COLO668 (cell line): Measurements from ENCODE around the gene STIM1.
"Not testable (repeated sequence)": the region's sequence is repeated elsewhere in the genome, so short reads cannot be mapped to it uniquely, and the experiment has no call there.

Experiments
- DNase-seq: peaks from one replicate; lab custom pipeline; 2025; ENCODE audit not compliant: unreplicated experiment; lab: John Stamatoyannopoulos, UW

The STIM1 gene

DNA sequence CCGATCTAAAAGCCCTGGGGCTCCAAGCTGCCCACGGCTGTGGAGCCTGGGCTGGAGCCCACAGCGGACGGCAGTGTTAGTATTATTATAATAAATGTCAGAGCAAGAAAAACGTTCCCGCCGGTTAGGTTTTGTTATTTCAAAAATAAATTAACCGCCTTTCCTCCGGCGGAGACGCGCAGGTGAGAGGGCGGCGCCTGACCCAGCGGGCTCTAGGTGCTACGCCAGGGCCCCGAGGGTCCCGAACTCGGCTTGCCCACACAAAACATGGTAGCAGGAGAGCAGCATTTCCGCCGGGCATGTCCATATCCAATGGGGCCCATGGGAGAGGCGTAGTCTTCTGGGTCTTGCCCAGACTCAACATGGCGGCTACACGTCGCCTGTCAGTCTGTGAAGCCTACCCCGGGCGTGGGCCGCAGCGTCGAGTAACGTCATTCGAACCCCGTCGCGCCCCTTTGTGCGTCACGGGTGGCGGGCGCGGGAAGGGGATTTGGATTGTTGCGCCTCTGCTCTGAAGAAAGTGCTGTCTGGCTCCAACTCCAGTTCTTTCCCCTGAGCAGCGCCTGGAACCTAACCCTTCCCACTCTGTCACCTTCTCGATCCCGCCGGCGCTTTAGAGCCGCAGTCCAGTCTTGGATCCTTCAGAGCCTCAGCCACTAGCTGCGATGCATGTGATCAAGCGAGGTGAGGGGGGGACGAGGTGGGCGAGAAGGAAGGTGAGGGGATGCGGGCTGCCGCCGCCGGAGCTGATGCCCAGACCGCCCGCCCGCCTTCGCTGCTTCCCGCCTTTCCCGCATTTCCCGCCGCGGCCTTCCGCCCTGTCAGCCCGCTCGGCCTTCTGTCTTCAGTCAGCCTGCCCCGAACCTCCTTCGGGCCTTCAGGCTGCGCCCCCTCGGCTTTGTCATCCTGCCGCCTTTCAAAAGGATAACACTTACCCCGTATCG is 239.2 kb downstream of the STIM1 start, which contains the start of gene RRM1:
RRM1 (plus strand) TSS at position 452 of the 944 bp plus-strand sequence; CDS start at position 666, 214 bp downstream.
- peak; percentile 97 for DNase-seq

DNA sequence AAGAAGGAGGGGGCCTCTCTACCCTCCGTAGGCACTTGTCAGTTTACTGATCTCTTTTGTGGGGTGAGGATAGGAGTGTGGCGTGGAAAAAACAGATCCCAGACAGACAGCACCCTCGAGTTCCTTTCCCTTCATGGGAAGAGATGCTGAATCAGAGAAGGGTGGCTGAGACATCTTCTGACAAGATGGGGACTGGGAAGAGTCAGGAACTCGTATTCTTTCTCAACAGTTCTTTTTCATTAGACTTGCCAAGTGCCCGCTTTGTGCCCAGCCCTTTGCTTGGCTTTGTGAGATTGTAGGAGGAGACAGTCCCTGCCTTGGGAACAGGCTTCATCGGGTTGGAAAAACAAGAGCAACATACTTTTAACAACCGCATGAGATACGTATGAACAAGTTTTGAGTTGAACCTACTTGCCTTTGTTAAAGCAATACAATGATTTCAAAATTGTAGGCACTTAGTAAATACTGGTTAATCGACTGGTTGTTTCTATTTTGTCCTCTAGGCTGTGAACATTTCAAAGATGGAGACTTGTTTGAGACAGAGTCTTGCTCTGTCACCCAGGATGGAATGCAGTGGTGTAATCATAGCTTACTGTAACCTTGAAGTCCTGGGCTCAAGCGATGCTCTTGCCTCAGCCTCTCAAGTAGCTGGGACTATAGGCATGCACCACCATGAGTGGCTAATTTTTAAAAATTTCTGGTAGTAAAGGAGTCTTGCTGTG is 240.2 kb downstream of the STIM1 start:
- DNase-seq, result no peak

DNA sequence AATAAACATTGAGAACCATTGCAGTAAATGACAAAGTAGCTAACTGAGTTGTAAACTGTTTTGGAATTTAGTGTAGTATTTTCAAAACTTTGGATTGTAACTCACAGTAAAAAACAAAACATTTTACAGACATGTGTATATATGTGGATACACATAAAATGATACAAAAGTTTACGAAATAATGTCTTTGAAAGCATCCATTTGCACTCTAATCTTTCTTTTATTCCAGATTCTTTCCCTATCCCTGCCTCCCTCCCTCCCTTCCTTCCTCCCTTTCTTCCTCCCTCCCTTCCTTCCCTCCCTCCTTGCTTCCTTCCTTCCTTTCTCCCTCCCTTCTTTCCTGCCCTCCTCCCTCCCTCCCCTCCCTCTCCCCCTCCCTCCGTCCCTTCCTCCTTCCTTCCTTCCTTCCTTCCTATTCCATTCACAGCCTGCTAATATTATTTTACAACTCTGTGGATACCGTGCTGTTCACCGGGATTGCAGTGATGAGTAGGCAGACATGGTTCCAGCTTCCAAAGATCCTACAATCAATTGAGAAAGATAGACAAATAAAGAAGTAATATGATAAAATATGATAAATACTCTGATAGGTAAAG is 242.7 kb downstream of the STIM1 start:
- DNase-seq, result no peak

DNA sequence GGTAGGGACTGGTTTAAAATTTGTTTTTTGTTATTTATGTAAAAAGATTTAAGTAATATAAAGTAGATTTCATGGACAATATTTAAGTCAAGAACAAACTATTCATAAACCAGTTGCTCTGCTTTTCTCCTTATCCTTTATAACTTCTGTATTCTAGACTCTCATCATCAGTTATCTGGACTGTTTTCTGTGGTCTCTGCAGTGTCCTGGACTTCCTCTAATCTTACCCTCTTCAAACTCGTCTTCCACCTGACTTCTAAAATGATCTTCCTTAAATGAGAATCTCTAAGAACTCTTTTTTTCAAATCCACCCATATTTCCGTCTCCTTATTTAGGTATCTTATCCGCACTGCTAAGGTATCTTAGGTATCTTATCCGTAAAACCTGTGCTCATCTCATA is 247.2 kb downstream of the STIM1 start:
- no peak for DNase-seq

DNA sequence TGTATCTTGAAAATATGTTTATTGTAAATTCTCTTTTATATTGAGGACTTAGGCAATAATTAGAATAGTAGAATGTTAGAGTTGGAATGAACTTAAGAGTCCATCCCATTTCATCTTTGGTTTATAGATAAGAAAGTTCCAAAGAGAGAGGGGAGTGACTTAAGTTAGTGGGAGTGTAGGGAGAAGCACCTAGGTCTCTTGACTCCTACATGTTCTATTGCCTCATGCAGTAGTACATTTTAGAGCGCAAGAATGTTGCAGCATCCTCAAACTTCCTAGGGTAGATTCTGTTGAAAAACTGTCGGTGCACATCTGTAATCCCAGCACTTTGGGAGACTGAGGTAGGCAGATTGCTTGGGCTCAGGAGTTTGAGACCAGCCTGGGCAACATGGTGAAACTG is 247.8 kb downstream of the STIM1 start:
- no peak for DNase-seq

DNA sequence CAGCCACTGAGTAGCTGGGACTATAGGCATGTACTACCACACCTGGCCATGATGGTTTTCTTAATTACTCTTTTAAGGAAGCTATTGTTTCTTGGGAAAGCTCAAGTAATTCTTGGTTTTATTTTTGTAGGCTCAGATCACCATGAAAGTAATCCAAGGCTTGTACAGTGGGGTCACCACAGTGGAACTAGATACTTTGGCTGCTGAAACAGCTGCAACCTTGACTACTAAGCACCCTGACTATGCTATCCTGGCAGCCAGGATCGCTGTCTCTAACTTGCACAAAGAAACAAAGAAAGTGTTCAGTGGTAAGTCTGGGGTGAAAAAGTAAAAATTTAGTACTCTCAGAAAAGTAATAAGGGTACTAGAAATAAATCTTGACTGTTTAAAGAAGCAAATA is 250.5 kb downstream of the STIM1 start:
- no peak for DNase-seq

DNA sequence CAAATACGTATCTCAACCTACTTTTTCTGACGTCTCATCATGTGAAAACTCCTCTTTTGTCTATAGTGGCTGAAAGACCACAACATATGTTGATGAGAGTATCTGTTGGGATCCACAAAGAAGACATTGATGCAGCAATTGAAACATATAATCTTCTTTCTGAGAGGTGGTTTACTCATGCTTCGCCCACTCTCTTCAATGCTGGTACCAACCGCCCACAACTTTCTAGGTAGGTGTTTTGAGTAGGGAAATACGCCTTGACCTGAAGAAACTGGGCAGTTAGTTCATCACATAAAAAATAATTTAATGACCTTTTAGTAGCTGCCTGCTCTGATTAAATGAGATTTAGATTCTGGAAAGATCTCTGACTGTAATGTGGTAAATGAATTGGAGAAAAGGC is 256.4 kb downstream of the STIM1 start:
- no peak for DNase-seq

DNA sequence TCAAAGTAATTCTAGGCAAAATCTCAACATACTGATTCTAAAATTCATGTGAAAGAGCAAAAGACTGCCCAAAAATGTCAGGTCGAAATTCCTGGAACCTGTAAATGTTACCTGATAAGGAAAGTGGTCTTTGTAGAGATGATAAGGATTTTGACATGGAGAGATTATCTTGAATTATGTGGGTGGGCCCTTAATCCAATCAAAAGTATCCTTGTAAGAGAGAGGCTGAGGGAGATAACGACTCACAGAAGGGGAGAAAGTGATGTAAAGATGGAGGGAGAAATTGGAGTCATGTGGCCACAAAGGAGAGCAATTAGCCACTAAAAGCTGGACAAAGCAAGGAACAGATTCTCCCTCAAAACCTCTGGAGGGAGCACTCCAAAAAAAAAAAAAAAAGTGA is 259.7 kb downstream of the STIM1 start:
- DNase-seq, result no peak

DNA sequence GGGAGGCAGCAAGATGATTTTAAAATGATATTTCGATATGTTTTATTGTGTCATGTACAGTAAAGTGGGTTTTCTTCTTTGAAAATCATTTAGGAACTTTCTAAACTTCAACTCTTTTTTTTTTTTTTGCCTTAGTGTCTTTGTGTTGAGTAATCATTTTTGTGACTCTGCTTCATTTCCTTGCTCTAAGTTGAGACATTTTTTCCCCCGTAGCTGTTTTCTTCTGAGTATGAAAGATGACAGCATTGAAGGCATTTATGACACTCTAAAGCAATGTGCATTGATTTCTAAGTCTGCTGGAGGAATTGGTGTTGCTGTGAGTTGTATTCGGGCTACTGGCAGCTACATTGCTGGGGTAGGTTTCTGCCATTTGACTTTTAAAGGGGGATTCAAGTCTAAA is 262.6 kb downstream of the STIM1 start:
- no peak for DNase-seq

DNA sequence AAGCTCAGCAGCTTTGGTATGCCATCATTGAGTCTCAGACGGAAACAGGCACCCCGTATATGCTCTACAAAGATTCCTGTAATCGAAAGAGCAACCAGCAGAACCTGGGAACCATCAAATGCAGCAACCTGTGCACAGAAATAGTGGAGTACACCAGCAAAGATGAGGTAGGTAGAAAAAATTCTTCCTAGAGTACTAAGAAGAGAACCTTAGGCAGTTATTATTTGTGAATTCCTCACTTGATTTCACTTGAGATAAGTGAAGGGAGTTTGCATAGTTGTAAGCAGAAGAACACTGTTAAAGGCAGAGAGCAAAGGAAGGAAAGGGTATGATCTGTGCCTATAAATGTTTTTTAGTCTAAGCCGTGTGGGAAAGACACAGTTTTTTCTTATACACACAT is 267.8 kb downstream of the STIM1 start:
- DNase-seq, result no peak

DNA sequence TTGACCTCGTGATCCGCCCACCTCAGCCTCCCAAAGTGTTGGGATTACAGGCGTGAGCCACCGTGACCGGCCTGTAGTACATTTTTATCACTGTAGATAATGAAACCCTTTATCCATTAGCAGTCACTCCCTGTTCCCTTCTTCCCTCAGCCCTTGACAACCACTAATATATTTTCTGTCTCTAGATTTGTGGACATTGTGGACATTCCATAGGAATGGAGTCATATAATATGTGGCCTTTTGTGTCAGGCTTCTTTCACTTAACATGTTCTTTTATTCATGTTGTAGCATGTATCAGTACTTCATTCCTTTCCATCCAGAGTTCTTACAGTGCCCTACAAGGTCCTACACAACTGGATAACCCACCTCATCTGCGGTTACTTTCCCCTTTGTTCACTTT is 269.7 kb downstream of the STIM1 start:
- DNase-seq, result no peak

DNA sequence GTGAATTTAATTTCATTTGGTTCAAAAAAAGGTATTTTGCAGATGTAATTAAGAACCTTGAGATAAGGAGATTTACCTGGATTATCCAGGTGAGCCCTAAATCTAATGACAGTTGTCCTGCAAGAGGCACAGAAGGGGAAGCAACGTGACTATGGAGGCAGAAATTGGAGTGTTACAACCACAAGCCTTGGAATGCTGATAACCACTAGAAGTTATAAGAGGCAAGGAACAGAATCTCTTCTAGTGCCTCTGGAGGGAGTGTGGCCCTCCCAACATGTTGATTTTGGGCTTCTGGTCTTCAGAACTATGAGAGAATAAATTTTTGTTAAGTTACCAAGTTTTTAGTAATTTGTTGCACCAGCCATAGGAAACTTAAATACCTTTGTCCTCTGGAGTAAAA is 271.9 kb downstream of the STIM1 start:
- no peak for DNase-seq

DNA sequence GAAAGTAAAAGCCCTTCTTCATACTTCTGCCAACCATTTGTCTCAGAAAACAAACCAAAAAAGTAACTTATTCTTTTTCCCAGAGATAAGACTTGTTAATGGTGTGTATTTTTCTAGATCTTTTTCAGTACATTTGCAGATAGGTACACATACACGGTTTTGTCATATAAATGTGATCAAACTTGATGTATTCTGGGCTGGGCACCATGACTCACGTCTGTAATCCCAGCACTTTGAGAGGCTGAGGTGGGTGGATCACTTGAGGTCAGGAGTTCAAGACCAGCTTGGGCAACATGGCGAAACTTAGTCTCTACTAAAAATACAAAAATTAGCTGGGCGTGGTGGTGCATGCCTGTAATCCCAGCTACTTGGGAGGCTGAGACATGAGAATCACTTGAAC is 274.8 kb downstream of the STIM1 start:
- not testable (repeated sequence) for DNase-seq

DNA sequence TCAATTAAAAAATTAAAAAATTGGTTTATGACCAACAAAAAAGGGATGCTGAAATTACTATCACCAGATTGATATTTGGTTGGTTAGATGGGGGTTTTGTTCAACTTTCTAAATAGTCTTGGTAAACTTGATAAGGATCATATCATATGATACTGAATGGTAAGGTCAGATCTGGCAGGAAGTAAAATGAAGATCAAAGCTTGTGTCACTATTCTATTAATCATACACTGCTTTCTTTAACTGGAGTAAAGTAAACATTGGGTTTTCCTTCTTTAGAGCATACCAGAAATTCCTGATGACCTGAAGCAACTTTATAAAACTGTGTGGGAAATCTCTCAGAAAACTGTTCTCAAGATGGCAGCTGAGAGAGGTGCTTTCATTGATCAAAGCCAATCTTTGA is 279.3 kb downstream of the STIM1 start:
- DNase-seq, result no peak

DNA sequence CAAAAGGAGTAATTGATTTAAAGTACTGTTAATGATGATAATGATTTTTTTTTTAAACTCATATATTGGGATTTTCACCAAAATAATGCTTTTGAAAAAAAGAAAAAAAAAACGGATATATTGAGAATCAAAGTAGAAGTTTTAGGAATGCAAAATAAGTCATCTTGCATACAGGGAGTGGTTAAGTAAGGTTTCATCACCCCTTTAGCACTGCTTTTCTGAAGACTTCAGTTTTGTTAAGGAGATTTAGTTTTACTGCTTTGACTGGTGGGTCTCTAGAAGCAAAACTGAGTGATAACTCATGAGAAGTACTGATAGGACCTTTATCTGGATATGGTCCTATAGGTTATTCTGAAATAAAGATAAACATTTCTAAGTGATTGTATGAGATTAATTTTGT is 283.0 kb downstream of the STIM1 start:
- no peak for DNase-seq

DNA sequence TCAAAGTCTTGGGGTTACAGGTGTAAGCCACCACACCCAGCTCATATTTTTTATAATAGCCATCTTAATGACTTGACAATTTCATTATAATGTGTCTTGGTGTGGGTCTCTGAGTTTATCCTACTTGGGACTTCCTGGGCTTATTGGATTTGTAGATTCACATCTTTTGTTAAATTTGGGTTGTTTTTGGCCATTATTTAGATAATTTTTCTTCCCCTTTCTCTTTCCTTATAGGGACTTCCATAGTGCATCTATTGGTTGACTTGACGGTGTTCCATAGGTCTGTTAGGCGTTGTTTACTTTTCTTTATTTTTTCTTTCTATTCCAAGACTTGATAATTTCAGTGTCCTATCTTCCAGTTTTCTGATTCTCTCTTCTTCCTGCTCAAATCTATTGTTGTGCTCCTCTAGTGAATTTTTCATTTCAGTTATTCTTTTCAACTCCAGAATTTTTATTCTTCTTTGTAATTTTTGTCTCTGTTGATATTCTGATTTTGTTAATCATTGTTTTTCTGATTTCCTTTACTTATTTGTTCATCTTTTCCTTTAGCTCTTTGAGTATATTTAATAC is 284.7 kb downstream of the STIM1 start:
- no peak for DNase-seq
